ENCODE results near the gene ARHGAP42. TPM values are rescaled to one million over a fixed set of nuclear protein-coding genes. Genes with fewer than 3 reads are reported as not detected.

ARHGAP42 gene
- total and polyA plus RNA-seq, 10 of the 15 experiments (the other 5 are each of a cell fraction or from before 2014, with no cell fraction given): 1.8 to 6.3 (median 3.2) TPM

DNA sequence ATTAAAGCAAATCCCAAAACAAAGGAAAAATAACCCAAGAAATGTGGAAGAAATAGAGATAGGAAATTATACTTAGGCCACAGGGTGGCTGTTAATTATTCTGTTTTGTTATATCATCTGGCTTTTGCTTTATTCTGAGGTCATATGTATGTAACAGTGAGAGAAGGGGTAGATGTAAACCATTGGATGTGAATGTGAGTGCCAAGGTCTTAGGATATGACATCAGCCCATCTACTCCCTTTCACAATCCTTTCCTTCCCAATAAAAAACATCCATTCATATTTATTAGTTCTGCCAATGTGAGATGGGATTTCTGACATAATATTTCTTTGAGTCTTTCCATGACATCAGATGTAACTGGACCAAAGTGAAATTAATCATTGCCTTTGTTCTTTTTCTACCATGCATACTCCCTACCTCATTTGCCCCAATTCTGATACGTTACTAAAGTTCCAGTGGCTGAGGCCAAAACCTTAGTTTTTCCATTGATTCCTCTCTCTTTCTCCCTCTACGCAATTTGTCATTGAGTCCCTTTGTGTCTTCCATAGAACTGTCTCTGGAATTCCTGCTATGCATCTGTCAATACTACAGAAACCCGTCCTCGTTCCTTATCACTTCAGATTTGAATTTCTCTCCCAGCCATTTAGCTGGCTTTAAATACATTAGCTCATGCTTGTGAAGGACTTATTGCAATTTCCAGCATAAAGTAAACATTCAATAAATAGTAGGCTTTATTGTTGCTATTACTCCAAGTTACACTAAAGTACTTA lies 170.3 kb downstream of the ARHGAP42 start:
- ChIA-PET POLR2A (no interaction called here), CTCF (interaction anchor here (0.7 to 2.0 kb wide), 5 partner anchors 73 to 281 kb away, joined by 3 to 9 read pairs (median 4); no protein-coding TSS in a partner anchor), RAD21 (ENCODE audit: unreplicated experiment) (no interaction called here), SMC1A (ENCODE audit: uncharacterized antibody, unreplicated experiment) (interaction anchor here (0.6 to 1.4 kb wide), 7 partner anchors 10 to 1236 kb away, joined by 3 to 7 read pairs (median 3); no protein-coding TSS in a partner anchor)
- Histone ChIP-seq H3K79me2 (ENCODE audit: control insufficient read depth, insufficient read depth, low read length) (no peaks in the 10 kb centered on the region), H3K9ac (ENCODE audit: control insufficient read depth, insufficient read depth, low read length) (no peak overlapping the region), H4K20me1 (ENCODE audit: control insufficient read depth, insufficient read depth) (no peaks in the 10 kb centered on the region), H3K27ac (ENCODE audit: control insufficient read depth, insufficient read depth) (no peak overlapping the region), H3K4me2 (ENCODE audit: control insufficient read depth, insufficient read depth) (no peak overlapping the region), H3K36me3 (ENCODE audit: control insufficient read depth in 2 of 2, insufficient read depth in 2 of 2, low read length in 1 of 2) (no peaks in the 10 kb centered on the region), H2AFZ (ENCODE audit: control insufficient read depth, low read depth, low read length) (no peak overlapping the region), H3K9me3 (replicated peaks; ENCODE audit: control insufficient read depth, insufficient read depth, low read length) (no peaks in the 10 kb centered on the region), H3K4me3 (no peak overlapping the region), H3K27me3 (replicated peaks in 1 of 2; ENCODE audit: control insufficient read depth in 2 of 2, insufficient read depth in 2 of 2, low read length in 1 of 2) (no peaks in the 10 kb centered on the region), H3K4me1 (ENCODE audit: control insufficient read depth, insufficient read depth, low read length) (no peaks in the 10 kb centered on the region)
- ATAC-seq (no peak), FAIRE-seq (no peak), DNase-seq (ENCODE audit: low read depth, low spot score) (no peak)
- intact Hi-C loops (cut with micrococcal nuclease; ENCODE audit: unreplicated experiment): no loop called here
- TF ChIP-seq, protein P1, sequence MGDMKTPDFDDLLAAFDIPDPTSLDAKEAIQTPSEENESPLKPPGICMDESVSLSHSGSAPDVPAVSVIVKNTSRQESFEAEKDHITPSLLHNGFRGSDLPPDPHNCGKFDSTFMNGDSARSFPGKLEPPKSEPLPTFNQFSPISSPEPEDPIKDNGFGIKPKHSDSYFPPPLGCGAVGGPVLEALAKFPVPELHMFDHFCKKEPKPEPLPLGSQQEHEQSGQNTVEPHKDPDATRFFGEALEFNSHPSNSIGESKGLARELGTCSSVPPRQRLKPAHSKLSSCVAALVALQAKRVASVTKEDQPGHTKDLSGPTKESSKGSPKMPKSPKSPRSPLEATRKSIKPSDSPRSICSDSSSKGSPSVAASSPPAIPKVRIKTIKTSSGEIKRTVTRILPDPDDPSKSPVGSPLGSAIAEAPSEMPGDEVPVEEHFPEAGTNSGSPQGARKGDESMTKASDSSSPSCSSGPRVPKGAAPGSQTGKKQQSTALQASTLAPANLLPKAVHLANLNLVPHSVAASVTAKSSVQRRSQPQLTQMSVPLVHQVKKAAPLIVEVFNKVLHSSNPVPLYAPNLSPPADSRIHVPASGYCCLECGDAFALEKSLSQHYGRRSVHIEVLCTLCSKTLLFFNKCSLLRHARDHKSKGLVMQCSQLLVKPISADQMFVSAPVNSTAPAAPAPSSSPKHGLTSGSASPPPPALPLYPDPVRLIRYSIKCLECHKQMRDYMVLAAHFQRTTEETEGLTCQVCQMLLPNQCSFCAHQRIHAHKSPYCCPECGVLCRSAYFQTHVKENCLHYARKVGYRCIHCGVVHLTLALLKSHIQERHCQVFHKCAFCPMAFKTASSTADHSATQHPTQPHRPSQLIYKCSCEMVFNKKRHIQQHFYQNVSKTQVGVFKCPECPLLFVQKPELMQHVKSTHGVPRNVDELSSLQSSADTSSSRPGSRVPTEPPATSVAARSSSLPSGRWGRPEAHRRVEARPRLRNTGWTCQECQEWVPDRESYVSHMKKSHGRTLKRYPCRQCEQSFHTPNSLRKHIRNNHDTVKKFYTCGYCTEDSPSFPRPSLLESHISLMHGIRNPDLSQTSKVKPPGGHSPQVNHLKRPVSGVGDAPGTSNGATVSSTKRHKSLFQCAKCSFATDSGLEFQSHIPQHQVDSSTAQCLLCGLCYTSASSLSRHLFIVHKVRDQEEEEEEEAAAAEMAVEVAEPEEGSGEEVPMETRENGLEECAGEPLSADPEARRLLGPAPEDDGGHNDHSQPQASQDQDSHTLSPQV (IDR thresholded peaks at IDR 0.05): no peak
- no peak for TF ChIP-seq CEBPB (IDR thresholded peaks at IDR 0.05; ENCODE audit: borderline replicate concordance in 1 of 2, low read depth in 2 of 2, low read length in 2 of 2)
- TF ChIP-seq SMARCA5 (IDR thresholded peaks at IDR 0.05): no peak
- TF ChIP-seq NFYB (IDR thresholded peaks at IDR 0.05; ENCODE audit: insufficient read depth, low read depth, low read length): no peak
- no peak for TF ChIP-seq SUPT20H (IDR thresholded peaks at IDR 0.05; ENCODE audit: borderline replicate concordance, control insufficient read depth, low read depth, low read length)
- no peak for TF ChIP-seq YY1 (IDR thresholded peaks at IDR 0.05; ENCODE audit: low read depth, low read length)
- no peak for TF ChIP-seq TAF1 (IDR thresholded peaks at IDR 0.05; ENCODE audit: borderline replicate concordance, low read depth, low read length)
- TF ChIP-seq RUNX3 (IDR thresholded peaks at IDR 0.05; ENCODE audit: low read length): no peak
- no peak for TF ChIP-seq ZNF217 (IDR thresholded peaks at IDR 0.05)
- TF ChIP-seq ZNF24 (IDR thresholded peaks at IDR 0.05): no peak
- no peak for TF ChIP-seq POU2F2 (IDR thresholded peaks at IDR 0.05; ENCODE audit: borderline replicate concordance, low read depth, low read length)
- TF ChIP-seq RB1 (IDR thresholded peaks at IDR 0.05; ENCODE audit: borderline replicate concordance): no peak
- TF ChIP-seq FOXM1 (IDR thresholded peaks at IDR 0.05; ENCODE audit: low read depth, low read length): no peak
- TF ChIP-seq STAT3 (IDR thresholded peaks at IDR 0.05; ENCODE audit: low read depth, low read length): no peak
- no peak for TF ChIP-seq SRF (IDR thresholded peaks at IDR 0.05; ENCODE audit: low read depth in 2 of 2, low read length in 2 of 2)
- TF ChIP-seq HCFC1 (IDR thresholded peaks at IDR 0.05; ENCODE audit: low read length): no peak
- TF ChIP-seq IKZF1 (conservative IDR thresholded peaks at IDR 0.05): no peak
- no peak for TF ChIP-seq SMAD1 (IDR thresholded peaks at IDR 0.05; ENCODE audit: low read depth, partially characterized antibody)
- TF ChIP-seq MAX (IDR thresholded peaks at IDR 0.05; ENCODE audit: low read depth, low read length): no peak
- in situ Hi-C loops (cut with MboI): loop anchor here (10.0 kb wide), 1 partner anchor 173 kb away; the partner anchor contains the start of gene ARHGAP42
- 86% methylated on average over 4 of the region's 4 CpGs for WGBS (ENCODE audit: insufficient coverage, insufficient replicate concordance, low lambda C conversion rate, missing lambda C conversion rate)
- no TSS peak for BruUV-seq (replicated peaks)

Data from GM12878 (cell line).